ENCODE measurements around the gene CMAS.
A peak's percentile ranks its signal among the peaks of the same experiment; 100 is the strongest.
"Not testable (repeated sequence)": the region's sequence is repeated elsewhere in the genome, so short reads cannot be mapped to it uniquely, and the experiment has no call there.

Gene CMAS

DNA sequence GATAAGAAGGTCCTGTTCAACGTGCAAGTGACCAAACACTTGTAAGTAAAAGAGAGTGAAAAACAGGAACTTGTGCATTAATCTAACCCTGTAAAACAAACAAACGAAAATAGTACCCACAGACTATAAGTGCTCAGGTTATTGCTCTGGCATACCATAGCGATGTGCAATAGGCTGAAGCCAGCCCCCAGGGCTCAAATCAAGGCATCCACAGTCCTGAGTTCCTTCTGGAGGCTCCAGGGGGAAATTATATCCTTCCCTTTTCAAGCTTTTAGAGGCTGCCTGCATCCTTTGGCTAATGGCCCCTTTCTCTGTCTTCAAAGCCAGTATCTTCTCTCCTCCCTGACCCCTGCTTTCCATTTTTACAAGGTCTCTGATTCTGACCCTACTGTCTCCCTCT lies 8.1 kb upstream of the CMAS start:
- no peak overlapping the region for H3K4me3 Mint-ChIP-seq
- no peak overlapping the region for H3K27ac Mint-ChIP-seq
- ATAC-seq, result no peak
- peaks cover 18% of the 10 kb centered on the region for H3K27me3 Mint-ChIP-seq
- H3K4me1 Mint-ChIP-seq, result peaks cover 6% of the 10 kb centered on the region
- no peaks in the 10 kb centered on the region for H3K36me3 Mint-ChIP-seq
- H3K9me3 Mint-ChIP-seq, result no peaks in the 10 kb centered on the region

DNA sequence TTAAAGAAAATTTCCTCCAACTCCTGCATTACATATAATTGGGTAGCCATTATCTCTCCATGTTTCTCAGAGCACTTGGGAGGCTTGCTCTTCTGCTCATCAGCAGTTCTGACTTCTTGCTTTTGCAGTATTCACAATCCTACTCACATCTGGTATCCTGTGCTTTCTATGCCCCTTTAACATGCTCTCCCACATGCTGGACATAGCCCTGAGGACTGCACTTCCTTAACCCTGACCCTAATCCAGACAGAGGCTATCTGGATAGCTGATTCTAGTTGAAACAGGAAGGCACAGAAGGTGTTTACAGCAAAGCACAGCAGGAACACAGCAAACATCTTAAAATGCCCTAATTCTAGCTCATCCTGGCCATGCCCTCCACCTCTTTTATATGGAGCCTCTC lies 7.3 kb upstream of the CMAS start:
- H3K27ac Mint-ChIP-seq, result no peak overlapping the region
- H3K9me3 Mint-ChIP-seq, result no peaks in the 10 kb centered on the region
- H3K4me3 Mint-ChIP-seq, result no peak overlapping the region
- H3K27me3 Mint-ChIP-seq, result peaks cover 18% of the 10 kb centered on the region
- no peak for ATAC-seq
- H3K4me1 Mint-ChIP-seq, result peaks cover 6% of the 10 kb centered on the region
- no peaks in the 10 kb centered on the region for H3K36me3 Mint-ChIP-seq

DNA sequence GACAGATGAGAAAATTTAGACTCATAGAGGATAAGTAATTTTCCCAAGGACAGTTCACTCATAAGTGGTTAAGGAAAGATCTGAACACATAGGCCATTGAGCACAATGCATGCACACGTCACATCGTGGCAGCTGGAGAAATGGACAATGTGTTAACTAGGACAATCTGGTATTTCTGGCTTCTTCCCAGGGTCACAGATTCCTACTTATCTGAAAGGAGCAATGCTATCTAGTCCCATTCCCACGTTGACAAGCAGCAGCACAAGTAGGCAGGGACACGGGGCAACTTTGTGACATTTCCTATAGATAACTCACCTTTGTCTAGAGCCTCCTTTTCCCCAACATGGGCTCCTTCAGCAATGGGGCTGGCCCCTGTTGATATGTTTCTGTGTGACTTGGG lies 6.7 kb upstream of the CMAS start:
- peaks cover 5% of the 10 kb centered on the region for H3K4me1 Mint-ChIP-seq
- H3K36me3 Mint-ChIP-seq, result no peaks in the 10 kb centered on the region
- no peaks in the 10 kb centered on the region for H3K9me3 Mint-ChIP-seq
- H3K27me3 Mint-ChIP-seq, result peaks cover 18% of the 10 kb centered on the region
- no peak for ATAC-seq
- no peak overlapping the region for H3K27ac Mint-ChIP-seq
- no peak overlapping the region for H3K4me3 Mint-ChIP-seq

DNA sequence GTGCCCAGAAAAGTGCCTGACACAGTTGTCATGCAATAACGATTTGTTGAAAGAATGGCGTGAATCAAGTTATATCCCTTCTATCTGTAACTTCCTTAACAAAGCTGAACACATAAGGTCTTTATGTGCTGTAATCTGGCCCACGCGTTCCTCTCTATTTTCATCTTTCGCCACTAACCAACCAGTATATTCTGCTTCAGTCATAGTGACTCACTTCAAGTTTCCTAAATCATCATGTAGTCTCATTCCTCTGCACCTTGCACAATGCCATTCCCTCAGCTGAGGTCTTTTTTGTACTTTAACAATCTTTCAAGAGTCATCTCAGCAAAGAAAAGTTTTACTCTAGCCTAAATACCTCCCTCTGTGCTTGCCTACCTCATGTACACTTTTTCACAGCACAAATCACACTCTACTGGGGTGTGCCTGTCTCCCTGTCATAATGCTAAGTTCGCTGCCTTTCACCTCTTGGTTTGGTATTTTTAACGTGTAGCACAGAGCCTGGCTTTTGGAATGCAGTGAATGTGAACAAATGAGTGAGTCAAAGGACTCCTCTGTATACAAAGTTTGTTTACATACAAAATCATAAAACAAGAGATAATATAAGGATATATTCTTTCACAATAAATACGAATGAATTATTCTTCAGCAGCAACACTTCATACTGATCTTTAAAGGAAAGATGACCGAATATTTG lies 2.9 kb upstream of the CMAS start:
- Mint-ChIP-seq H3K36me3 (no peaks in the 10 kb centered on the region), H3K4me3 (no peak overlapping the region), H3K27ac (no peak overlapping the region), H3K4me1 (peaks cover 16% of the 10 kb centered on the region), H3K9me3 (no peaks in the 10 kb centered on the region), H3K27me3 (peaks cover 18% of the 10 kb centered on the region)
- no peak for ATAC-seq

DNA sequence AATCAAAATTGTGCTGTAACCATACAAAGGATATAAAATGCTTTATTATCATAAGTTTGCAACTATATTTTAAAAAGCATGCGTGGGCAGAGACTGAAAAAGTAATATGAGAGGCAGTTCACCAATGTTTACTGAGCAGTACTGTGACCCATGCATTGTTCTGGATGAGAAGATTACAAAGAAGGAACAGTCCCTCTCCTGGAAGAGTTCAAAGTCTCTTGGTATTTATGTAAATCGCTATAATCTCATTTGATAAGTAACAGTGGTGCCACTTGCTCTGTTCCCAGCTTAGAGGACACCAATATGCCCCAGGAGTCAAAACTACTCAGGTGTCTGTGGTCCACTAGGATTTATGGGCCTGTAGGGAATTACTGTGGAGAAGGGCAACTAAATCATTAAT lies 2.1 kb upstream of the CMAS start:
- no peak for ATAC-seq
- Mint-ChIP-seq H3K36me3 (no peaks in the 10 kb centered on the region), H3K4me1 (peaks cover 16% of the 10 kb centered on the region), H3K27ac (peak overlapping the region; percentile 35), H3K9me3 (no peaks in the 10 kb centered on the region), H3K27me3 (peaks cover 18% of the 10 kb centered on the region), H3K4me3 (no peak overlapping the region)

DNA sequence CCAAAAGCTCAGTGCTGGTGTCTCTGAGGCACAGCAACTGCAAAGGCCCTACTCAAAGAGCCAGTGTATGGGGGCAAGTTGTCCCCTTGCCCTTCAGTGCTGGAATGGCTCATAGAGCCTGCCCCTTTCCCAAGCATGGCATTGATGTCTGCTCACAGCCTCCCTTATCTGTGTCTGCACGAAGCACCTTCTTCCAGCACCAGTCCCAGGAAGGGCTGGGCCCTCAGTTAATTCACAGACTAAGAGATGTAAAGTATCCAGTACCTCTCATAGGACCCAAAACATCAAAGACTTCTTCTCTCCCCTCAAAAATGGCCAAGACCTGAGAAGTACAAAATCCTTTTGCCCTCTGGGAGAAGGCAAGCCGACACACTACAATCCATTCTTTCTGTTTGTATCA lies 1.6 kb upstream of the CMAS start:
- no peak overlapping the region for H3K27ac Mint-ChIP-seq
- peaks cover 16% of the 10 kb centered on the region for H3K4me1 Mint-ChIP-seq
- ATAC-seq, result no peak
- H3K27me3 Mint-ChIP-seq, result peaks cover 18% of the 10 kb centered on the region
- no peaks in the 10 kb centered on the region for H3K9me3 Mint-ChIP-seq
- no peak overlapping the region for H3K4me3 Mint-ChIP-seq
- H3K36me3 Mint-ChIP-seq, result no peaks in the 10 kb centered on the region

DNA sequence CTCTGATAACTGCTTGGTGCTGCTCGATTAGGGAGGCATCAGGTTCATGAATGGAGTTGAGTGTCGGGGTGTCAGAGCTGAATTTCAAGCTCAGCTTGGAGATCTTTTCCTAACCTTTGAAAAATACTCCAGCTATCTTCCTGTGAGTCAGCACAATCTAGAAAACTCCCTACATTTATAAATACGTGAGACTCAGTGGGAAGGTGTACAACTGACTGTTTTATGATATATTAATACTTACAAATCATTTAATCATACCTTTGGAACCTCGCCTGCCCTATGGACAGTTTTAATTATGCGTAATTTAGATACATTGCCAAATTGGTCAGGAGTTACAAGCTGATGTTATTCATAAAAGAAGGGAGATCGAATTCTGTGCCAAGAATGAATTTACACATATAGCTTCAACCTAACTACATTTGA lies 961 bp downstream of the CMAS start:
- Mint-ChIP-seq H3K27ac (peak overlapping the region; percentile 76), H3K4me3 (peak overlapping the region; percentile 89), H3K36me3 (no peaks in the 10 kb centered on the region), H3K27me3 (no peaks in the 10 kb centered on the region), H3K9me3 (no peaks in the 10 kb centered on the region), H3K4me1 (peaks cover 16% of the 10 kb centered on the region)
- ATAC-seq, result no peak

DNA sequence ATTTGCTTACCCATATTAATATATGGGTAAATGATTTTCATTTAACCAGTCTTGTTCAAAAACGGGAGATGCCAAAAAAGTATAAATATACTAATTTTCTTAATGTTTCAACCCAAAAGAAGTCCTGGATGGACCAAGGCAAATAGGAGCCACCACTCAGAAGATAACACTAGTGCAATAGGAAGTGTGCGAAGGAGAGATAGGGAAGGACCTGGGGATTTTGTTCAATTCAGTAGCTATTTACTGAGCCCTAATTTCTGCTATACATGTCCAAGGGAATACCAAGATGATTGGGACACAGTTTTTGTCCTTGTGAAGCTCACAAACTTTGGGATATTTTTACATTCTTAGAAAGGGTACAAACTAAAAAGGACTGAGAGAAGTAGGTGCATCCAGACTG lies 1.5 kb downstream of the CMAS start:
- ATAC-seq, result no peak
- no peaks in the 10 kb centered on the region for H3K36me3 Mint-ChIP-seq
- peaks cover 16% of the 10 kb centered on the region for H3K4me1 Mint-ChIP-seq
- H3K4me3 Mint-ChIP-seq, result no peak overlapping the region
- no peaks in the 10 kb centered on the region for H3K9me3 Mint-ChIP-seq
- peak overlapping the region; percentile 76 for H3K27ac Mint-ChIP-seq
- H3K27me3 Mint-ChIP-seq, result no peaks in the 10 kb centered on the region

DNA sequence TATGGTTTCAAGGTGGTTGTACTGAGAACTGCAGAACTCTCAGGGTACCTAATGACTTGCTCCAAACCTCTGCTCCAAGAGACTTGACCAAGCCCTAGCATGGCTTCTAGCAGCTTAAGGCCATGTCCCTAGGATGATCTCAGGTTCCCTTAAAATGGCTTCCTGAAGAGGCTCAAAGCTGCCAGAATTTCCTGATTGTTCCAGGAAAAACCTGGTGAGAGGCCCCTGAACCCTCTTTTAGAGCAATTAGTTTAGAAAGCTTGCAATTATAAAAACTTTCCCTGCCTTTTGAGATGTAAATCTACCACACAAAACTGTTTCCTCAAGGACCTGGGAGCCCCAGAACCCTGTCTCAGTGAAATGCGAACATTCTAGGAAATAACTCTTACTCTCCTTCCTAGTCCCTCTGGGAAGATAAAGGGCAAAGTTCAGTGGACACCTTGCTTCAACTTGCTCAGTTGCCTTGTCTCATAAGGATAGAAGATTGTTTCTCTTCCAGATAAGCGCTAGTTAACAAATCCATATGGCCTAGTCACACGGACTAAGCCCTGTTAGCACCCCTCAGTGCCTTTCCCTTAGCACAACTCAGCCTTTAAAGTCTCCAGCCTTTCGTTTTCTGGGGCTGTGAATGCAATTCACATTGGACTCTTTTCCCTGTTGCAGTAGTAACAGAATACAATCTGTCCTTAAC lies 2.5 kb downstream of the CMAS start:
- H3K4me3 Mint-ChIP-seq, result no peak overlapping the region
- no peaks in the 10 kb centered on the region for H3K36me3 Mint-ChIP-seq
- ATAC-seq, result no peak
- no peaks in the 10 kb centered on the region for H3K27me3 Mint-ChIP-seq
- H3K27ac Mint-ChIP-seq, result no peak overlapping the region
- H3K9me3 Mint-ChIP-seq, result no peaks in the 10 kb centered on the region
- peaks cover 16% of the 10 kb centered on the region for H3K4me1 Mint-ChIP-seq

DNA sequence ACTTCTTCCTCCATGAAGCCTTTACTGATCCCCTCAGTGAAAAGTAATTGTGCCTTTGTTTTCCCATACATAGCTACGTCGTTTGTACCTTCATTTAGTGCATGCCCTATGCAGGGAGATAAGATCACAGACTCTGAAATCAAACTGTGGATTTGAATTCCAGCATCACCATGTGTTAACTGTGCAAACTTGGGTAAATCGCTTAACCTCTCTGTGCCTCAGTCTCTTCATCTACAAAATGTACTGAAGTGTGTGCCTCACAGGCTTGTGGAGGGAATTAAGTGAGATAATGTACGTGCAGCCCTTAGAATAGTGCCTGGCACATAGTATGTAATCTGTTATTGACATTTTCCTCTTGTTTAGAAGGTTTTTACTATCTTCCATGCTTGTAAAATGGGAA lies 4.1 kb downstream of the CMAS start:
- H3K27me3 Mint-ChIP-seq, result no peaks in the 10 kb centered on the region
- no peak for ATAC-seq
- H3K27ac Mint-ChIP-seq, result no peak overlapping the region
- no peaks in the 10 kb centered on the region for H3K36me3 Mint-ChIP-seq
- no peaks in the 10 kb centered on the region for H3K9me3 Mint-ChIP-seq
- no peak overlapping the region for H3K4me3 Mint-ChIP-seq
- peaks cover 16% of the 10 kb centered on the region for H3K4me1 Mint-ChIP-seq

DNA sequence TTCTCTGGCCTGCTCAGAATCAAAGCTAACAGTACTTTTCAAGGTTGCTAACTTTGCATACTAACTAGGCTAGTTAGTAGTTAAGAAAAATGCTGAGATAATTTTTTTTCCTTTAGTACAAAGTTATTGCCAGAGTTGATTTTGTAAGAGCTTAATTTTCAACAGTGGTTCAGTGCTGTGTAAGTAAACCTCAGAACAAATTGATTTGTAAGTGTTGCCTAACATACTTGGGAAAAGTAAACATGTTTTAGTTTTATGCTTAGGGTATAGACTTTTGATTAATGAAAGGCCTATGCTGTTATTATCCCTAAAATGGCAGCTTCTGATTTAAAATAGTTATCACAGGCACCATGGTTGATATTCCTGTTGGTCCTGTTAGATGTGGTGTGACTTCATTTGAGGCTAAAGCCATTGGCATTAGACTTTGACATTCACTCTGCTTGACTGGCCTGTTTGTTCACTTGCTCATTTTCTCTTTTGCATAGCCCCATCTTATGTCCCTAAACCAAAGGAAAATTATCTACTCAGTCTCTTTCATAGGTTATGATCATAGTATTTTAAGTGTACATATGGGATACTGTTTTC lies 5.2 kb downstream of the CMAS start:
- Mint-ChIP-seq H3K9me3 (no peaks in the 10 kb centered on the region), H3K27ac (no peak overlapping the region), H3K4me3 (no peak overlapping the region)

DNA sequence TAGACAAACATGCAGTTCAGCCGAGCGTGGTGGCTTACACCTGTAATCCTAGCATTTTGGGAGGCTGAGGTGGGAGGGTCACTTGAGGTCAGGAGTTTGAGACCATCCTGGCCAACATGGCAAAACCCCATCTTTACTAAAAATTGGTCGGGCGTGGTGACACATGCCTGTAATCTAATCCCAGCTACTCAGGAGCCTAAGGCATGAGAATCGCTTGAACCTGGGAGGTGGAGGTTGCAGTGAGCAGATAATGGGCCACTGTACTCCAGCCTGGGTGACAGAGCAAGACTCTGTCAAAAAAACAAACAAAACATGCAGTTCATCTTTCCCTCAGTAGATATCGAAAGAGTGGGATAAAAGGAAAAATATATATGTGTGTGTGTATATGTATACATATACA lies 7.0 kb downstream of the CMAS start:
- not testable (repeated sequence) for H3K9me3 Mint-ChIP-seq, H3K4me1 Mint-ChIP-seq, ATAC-seq, H3K4me3 Mint-ChIP-seq, H3K27me3 Mint-ChIP-seq, H3K27ac Mint-ChIP-seq
- H3K36me3 Mint-ChIP-seq, result peaks cover 18% of the 10 kb centered on the region

More for the DNA sequence above, 5.2 kb downstream of the CMAS start:
- H3K4me1 Mint-ChIP-seq, result peaks cover 16% of the 10 kb centered on the region
- H3K36me3 Mint-ChIP-seq, result peaks cover 8% of the 10 kb centered on the region
- H3K27me3 Mint-ChIP-seq, result no peaks in the 10 kb centered on the region
- no peak for ATAC-seq

DNA sequence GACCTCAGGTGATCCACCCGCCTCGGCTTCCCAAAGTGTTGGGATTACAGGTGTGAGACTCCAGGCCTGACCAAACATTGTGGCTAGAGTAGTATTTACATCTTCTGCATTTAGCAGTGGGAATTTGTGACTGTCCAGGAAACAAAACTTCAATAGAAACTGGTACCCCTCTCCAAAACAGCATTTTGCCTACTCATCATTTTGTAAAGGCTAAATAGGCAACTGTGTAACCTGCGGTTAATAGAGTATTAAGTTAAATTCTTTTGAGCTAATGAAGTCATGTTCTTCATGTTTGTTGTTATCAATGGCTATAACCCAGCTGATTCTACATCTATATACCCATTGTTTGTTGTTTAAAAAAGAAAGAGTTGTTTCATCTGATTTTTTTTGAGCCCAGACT lies 8.1 kb downstream of the CMAS start:
- no peak overlapping the region for H3K4me3 Mint-ChIP-seq
- H3K27ac Mint-ChIP-seq, result no peak overlapping the region
- no peaks in the 10 kb centered on the region for H3K9me3 Mint-ChIP-seq
- no peak for ATAC-seq
- H3K4me1 Mint-ChIP-seq, result no peaks in the 10 kb centered on the region
- no peaks in the 10 kb centered on the region for H3K27me3 Mint-ChIP-seq
- peaks cover 18% of the 10 kb centered on the region for H3K36me3 Mint-ChIP-seq

DNA sequence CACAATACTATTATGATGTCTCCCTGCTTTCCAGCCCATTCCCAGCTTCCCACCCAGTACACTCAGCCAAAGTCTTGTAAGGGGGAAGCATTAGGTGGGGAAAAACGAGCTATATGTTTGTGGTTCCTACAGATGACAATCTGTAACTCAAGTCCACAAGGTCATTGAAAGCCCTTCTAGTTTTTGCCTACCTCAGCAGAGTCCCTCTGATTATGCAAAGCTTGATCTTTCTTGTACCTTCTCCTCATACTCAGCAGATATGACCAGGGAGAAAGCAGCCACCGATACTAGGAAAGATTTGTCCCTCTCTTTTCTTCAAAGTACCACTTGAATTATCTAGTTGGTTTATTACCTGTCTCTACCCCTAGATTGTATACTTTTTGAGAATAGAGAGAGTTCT lies 10.6 kb downstream of the CMAS start:
- Mint-ChIP-seq H3K4me3 (no peak overlapping the region), H3K4me1 (no peaks in the 10 kb centered on the region), H3K9me3 (no peaks in the 10 kb centered on the region), H3K36me3 (peaks cover 18% of the 10 kb centered on the region), H3K27ac (no peak overlapping the region), H3K27me3 (no peaks in the 10 kb centered on the region)
- ATAC-seq, result no peak

DNA sequence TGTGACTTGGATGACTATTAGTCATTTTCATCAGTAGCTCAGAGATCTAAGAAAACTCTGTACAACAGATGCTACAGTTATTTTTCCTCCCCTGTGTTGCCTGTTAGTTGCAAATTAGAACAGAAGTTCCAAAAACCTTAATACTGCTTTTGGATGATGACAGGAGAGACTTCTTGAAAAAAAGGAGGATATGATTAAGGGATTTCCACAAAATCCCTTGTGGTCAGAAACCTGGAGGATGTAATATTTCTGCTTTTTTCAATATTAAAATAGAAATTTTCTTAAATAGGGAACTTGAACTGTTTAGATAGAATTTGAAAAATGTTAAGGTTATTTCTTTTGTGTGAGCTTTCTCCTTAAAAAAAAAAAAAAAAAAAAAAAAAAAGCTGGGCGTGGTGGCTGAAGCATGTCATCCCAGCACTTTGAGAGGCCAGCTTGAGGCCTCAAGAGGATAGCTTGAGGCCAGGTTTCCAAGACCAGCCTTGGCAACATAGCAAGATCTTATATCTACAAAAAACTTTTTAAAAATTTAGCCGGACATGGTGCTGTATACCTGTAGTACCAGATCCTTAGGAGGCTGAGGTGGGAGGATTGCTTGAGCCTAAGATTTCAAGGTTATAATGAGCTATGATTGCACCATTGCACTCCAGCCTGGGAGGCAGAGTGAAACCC lies 14.1 kb downstream of the CMAS start:
- no peaks in the 10 kb centered on the region for H3K4me1 Mint-ChIP-seq
- H3K9me3 Mint-ChIP-seq, result no peaks in the 10 kb centered on the region
- ATAC-seq, result no peak
- no peaks in the 10 kb centered on the region for H3K27me3 Mint-ChIP-seq
- H3K36me3 Mint-ChIP-seq, result peaks cover 30% of the 10 kb centered on the region
- no peak overlapping the region for H3K4me3 Mint-ChIP-seq
- no peak overlapping the region for H3K27ac Mint-ChIP-seq
